ENCODE data around the gene CLRN1.

The CLRN1 gene

GRCh38 chr3:150972366-150973071 is at the start of gene CLRN1:
Gene CLRN1 (minus strand): TSS chr3:150972727. CDS start chr3:150972708, 19 bp downstream.
- in situ Hi-C loops (cut with HindIII; ENCODE audit: low sequenced_read_pairs), result no loop called here
- no peak for TF ChIP-seq CTCF (IDR thresholded peaks at IDR 0.05; ENCODE audit: low read depth, low read length)
- H3K4me3 ChIP-seq (ENCODE audit: low read depth, low read length), result no peak within 1 kb of the TSS
- no peak for DNase-seq (ENCODE audit: low read depth, low spot score)

GRCh38 chr3:151016478-151016795 is 43.9 kb upstream of the CLRN1 start:
- in situ Hi-C loops (cut with HindIII; ENCODE audit: low sequenced_read_pairs), result no loop called here

GRCh38 chr3:151015767-151016477 is 43.4 kb upstream of the CLRN1 start:
- DNase-seq (ENCODE audit: low read depth, low spot score), result no peak
- TF ChIP-seq CTCF (IDR thresholded peaks at IDR 0.05; ENCODE audit: low read depth, low read length), result no peak
- H3K4me3 ChIP-seq (ENCODE audit: low read depth, low read length), result no peak overlapping the region
- in situ Hi-C loops (cut with HindIII; ENCODE audit: low sequenced_read_pairs), result no loop called here

More at GRCh38 chr3:151016478-151016795, 43.9 kb upstream of the CLRN1 start:
- TF ChIP-seq CTCF (IDR thresholded peaks at IDR 0.05; ENCODE audit: low read depth, low read length), result no peak
- no peak for DNase-seq (ENCODE audit: low read depth, low spot score)
- H3K4me3 ChIP-seq (ENCODE audit: low read depth, low read length), result no peak overlapping the region

GRCh38 chr3:151015181-151015580 is 42.7 kb upstream of the CLRN1 start:
- H3K4me3 ChIP-seq (ENCODE audit: low read depth, low read length), result no peak overlapping the region
- no peak for DNase-seq (ENCODE audit: low read depth, low spot score)
- TF ChIP-seq CTCF (IDR thresholded peaks at IDR 0.05; ENCODE audit: low read depth, low read length), result no peak
- in situ Hi-C loops (cut with HindIII; ENCODE audit: low sequenced_read_pairs), result no loop called here

GRCh38 chr3:151014501-151015018 is 42.0 kb upstream of the CLRN1 start:
- no peak for DNase-seq (ENCODE audit: low read depth, low spot score)
- no peak for TF ChIP-seq CTCF (IDR thresholded peaks at IDR 0.05; ENCODE audit: low read depth, low read length)
- H3K4me3 ChIP-seq (ENCODE audit: low read depth, low read length), result no peak overlapping the region
- in situ Hi-C loops (cut with HindIII; ENCODE audit: low sequenced_read_pairs), result no loop called here

- in situ Hi-C loops (cut with HindIII; ENCODE audit: low sequenced_read_pairs), result no loop called here
- TF ChIP-seq CTCF (IDR thresholded peaks at IDR 0.05; ENCODE audit: low read depth, low read length), result no peak
- no peak for DNase-seq (ENCODE audit: low read depth, low spot score)
- H3K4me3 ChIP-seq (ENCODE audit: low read depth, low read length), result no peak overlapping the region
Observed at GRCh38 chr3:151012753-151013152, 40.2 kb upstream of the CLRN1 start.
